Right lobe of liver (tissue), 6 donors: ENCODE measurements around the gene KICS2. TPM values are rescaled to one million over a fixed set of nuclear protein-coding genes. Genes with fewer than 3 reads are reported as not detected.
A peak's percentile ranks its signal among the peaks of the same experiment; 100 is the strongest.

Experiments used
- ATAC-seq, 4 donors: fragments of 200-7000 bp; cut with Tn5 transposase; one replicate each; pipeline ENCODE4 v1.9.1; 2020; ENCODE audit warnings: mild to moderate bottlenecking in 4 of 4, moderate library complexity in 4 of 4
- DNase-seq, 3 donors: peaks; one replicate each; pipeline ENCODE4 v3.0.0-alpha.2; 2020
- H3K27ac ChIP-seq, 3 donors: fragments of 200-600 bp; one replicate each; pipeline ENCODE4 v1.8.0; 2022
- H3K27me3 ChIP-seq, 2 donors: fragments of 200-600 bp; one replicate each; pipeline ENCODE4 v1.8.0; 2022
- H3K36me3 ChIP-seq, 4 donors: fragments of 200-600 bp; sonication (generic) in 1 of 4; one replicate each; pipeline versions ENCODE4 v1.5.1 to v1.8.0; 2017 to 2022; ENCODE audit warnings: control low read depth in 1 of 4
- H3K4me1 ChIP-seq, 4 donors: fragments of 200-600 bp; sonication (generic) in 1 of 4; one replicate each; pipeline versions ENCODE4 v1.5.1 to v1.8.0; 2017 to 2022; ENCODE audit warnings: control low read depth in 1 of 4
- H3K4me3 ChIP-seq, 3 donors: fragments of 200-600 bp; one replicate each; pipeline ENCODE4 v1.8.0; 2022
- H3K9me3 ChIP-seq, 4 donors: fragments of 200-600 bp; sonication (generic) in 1 of 4; one replicate each; pipeline versions ENCODE4 v1.5.1 to v1.8.0; 2017 to 2022; ENCODE audit warnings: control low read depth in 1 of 4
- POLR2A ChIP-seq: fragments of 450-650 bp; IDR thresholded peaks from one replicate; pipeline ENCODE4 v1.6.1; 2017; ENCODE audit warnings: antibody characterized with exemption, mild to moderate bottlenecking
- WGBS: methylation state at CpG from one replicate; pipeline ENCODE4 v1.1.6; 2018; ENCODE audit warnings: low coverage, low lambda C conversion rate; ENCODE audit not compliant: insufficient coverage; ENCODE audit errors: missing lambda C conversion rate; 5-methylcytosine and 5-hydroxymethylcytosine counted together
- intact Hi-C, 2 donors: fragments of 100-400 bp; cut with DNase I; formaldehyde crosslinking; loops; one replicate each; pipeline versions ENCODE4 v1.11.2 to v1.14.1; 2022
- total RNA-seq, 6 experiments: library from RNA; depleted of rRNA in 2 of 6; stranded (reverse); fragments of >200 nt in 2 of 6; fragmentation: NEBNext Ultra II Directional in 3 of 6; extraction: Animal tissue kit (Norgen Biotek cat#: 25700) in 3 of 6; gene quantifications; one replicate each; pipeline versions ENCODE4 v1.1.0 to v1.2.4, GENCODE V29; 2016 to 2023
- TF ChIP-seq, protein P1 (sequence below), 4 donors: fragments of 200-600 bp in 3 of 4; fragments of 450-650 bp in 1 of 4; IDR thresholded peaks; one replicate each; pipeline versions ENCODE4 v1.5.1 to v1.8.0; 2016 to 2022; ENCODE audit warnings: antibody characterized with exemption in 4 of 4, mild to moderate bottlenecking in 2 of 4
- donor health status: DM: no; HTN: yes; CAD: no.
- donor health status: DM: no; HTN: no; CAD: no.
- donor health status: DM: no; HTN: no; CAD: no.
- donor health status: DM: no; HTN: yes; CAD: no.
- donor health status: DM: no; HTN: yes; CAD: no.

Gene KICS2
- total RNA-seq, 6 experiments from 2014 or later, result 4.4 to 11.0 (median 7.6) TPM

DNA sequence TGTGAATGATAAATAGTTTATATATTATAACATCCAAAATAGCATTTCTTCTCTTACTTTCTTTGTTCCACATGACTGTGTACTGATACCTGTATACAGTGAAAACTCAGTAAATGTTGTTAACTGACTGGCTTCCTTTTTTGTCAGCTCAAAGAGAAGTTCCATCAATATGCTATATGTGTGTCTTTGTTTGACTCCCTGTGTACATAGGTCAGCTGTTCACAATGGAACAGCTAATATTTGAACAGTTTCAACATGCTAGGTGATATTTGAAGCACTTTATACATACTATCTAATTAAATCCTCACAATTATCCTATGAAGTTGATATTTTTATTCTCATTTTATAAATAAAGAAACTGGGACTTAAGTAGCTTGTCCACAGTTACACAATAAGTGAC, 15.3 kb upstream of the KICS2 start:
- Histone ChIP-seq H3K4me1 (no peaks in the 10 kb centered on the region), H3K36me3 (no peaks in the 10 kb centered on the region), H3K9me3 (no peaks in the 10 kb centered on the region), H3K4me3 (no peak overlapping the region), H3K27ac (no peak overlapping the region), H3K27me3 (no peaks in the 10 kb centered on the region)
- ATAC-seq (no peak), DNase-seq (no peak)
- TF ChIP-seq POLR2A, result no peak
- TF ChIP-seq, protein P1, sequence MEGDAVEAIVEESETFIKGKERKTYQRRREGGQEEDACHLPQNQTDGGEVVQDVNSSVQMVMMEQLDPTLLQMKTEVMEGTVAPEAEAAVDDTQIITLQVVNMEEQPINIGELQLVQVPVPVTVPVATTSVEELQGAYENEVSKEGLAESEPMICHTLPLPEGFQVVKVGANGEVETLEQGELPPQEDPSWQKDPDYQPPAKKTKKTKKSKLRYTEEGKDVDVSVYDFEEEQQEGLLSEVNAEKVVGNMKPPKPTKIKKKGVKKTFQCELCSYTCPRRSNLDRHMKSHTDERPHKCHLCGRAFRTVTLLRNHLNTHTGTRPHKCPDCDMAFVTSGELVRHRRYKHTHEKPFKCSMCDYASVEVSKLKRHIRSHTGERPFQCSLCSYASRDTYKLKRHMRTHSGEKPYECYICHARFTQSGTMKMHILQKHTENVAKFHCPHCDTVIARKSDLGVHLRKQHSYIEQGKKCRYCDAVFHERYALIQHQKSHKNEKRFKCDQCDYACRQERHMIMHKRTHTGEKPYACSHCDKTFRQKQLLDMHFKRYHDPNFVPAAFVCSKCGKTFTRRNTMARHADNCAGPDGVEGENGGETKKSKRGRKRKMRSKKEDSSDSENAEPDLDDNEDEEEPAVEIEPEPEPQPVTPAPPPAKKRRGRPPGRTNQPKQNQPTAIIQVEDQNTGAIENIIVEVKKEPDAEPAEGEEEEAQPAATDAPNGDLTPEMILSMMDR (IDR thresholded peaks at IDR 0.05), result no peak
- intact Hi-C loops, result no loop called here

DNA sequence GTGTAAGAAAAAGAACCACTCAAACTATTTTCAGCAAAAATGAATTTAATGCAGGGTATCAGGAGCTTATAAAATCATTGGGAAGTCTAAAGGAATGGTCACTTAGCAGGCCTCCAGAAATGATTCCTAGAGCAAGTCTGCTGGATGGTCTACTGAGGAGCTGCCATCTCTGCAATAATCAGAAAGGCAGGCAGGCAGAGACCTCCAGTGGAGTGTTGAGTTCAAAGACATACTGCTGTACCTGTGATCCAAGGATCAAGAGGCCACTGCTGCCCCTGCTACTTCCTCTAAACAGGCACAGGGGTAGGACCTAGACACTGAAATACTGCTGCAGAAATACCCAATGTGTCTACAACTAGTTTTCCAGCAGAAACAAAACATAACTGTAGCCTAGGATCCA, 14.5 kb upstream of the KICS2 start:
- Histone ChIP-seq H3K4me1 (no peaks in the 10 kb centered on the region), H3K36me3 (no peaks in the 10 kb centered on the region), H3K27ac (no peak overlapping the region), H3K4me3 (no peak overlapping the region), H3K9me3 (no peaks in the 10 kb centered on the region), H3K27me3 (no peaks in the 10 kb centered on the region)
- DNase-seq (no peak), ATAC-seq (peak in 1 of 4 donors; percentile 30)
- intact Hi-C loops, result no loop called here
- TF ChIP-seq, protein P1 (IDR thresholded peaks at IDR 0.05), result no peak
- TF ChIP-seq POLR2A, result no peak

DNA sequence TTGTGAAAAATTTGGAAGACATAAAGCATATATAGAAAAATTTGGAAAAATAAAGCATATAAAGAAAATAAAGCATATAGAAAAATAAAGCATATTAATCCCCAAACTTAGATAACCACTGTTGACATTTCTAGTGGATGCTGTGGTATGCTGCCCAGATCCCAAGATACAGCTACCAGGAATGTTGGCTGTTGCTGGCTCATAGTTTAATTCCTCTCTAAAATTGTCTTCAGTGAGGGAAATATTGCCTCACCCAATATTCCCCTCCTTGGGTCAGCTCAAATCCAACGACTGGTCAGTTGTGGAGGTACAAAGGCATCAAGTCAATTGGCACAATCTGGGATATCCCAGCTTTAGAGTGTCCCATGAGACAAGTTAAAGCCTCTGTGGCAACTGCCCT, 10.1 kb upstream of the KICS2 start:
- DNase-seq (no peak), ATAC-seq (no peak)
- TF ChIP-seq, protein P1 (IDR thresholded peaks at IDR 0.05), result no peak
- TF ChIP-seq POLR2A, result no peak
- no peaks in the 10 kb centered on the region for H3K27me3 ChIP-seq
- WGBS, result no CpG with 5 or more reads among the region's 1 CpG
- no peak overlapping the region for H3K27ac ChIP-seq
- intact Hi-C loops, result no loop called here
- H3K9me3 ChIP-seq, result no peaks in the 10 kb centered on the region
- no peaks in the 10 kb centered on the region for H3K36me3 ChIP-seq
- H3K4me3 ChIP-seq, result no peak overlapping the region
- H3K4me1 ChIP-seq, result no peaks in the 10 kb centered on the region

DNA sequence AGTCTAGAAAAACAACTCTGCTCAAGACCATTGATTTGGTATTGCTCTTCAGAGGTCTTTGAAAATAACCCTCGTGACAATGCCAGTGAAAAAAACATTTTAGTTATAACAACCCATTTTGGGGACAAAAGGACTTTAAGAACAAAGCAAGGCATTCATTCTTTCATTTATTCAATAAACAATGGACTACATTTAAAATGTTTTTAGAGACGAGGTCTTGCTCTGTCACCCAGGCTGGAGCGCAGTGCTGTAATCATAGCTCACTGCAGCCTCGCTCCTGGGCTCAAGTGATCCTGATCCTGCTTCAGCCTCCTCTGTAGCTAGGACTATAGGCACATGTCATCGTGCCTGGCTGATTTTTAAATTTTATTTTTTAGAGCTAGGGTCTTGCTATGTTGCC, 7.7 kb upstream of the KICS2 start:
- Histone ChIP-seq H3K4me1 (no peaks in the 10 kb centered on the region), H3K4me3 (no peak overlapping the region), H3K27ac (no peak overlapping the region), H3K9me3 (no peaks in the 10 kb centered on the region), H3K36me3 (no peaks in the 10 kb centered on the region), H3K27me3 (no peaks in the 10 kb centered on the region)
- intact Hi-C loops, result no loop called here
- 69% methylated on average over 3 of the region's 5 CpGs for WGBS
- TF ChIP-seq, protein P1 (IDR thresholded peaks at IDR 0.05), result no peak
- no peak for TF ChIP-seq POLR2A
- no peak for ATAC-seq
- no peak for DNase-seq

DNA sequence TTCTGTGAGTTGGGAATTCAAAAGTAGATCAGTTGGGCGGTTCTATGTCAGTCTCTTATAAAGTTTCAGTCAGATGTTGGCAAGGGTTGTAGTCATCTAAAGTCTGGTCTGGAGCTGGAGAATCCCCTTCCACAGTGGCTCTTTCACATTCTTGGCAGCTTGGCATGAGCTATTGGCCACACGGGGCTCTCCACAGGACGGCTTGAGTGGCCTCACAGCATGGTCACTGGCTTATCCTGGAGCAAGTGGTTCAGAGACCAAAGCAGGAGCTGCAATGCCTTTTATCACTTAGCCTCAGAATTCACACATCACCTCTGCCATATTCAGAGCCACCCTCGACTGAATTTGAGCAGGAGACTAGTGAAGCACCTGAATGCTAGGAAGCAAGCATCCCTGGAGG, 7.1 kb upstream of the KICS2 start:
- ATAC-seq, result no peak
- WGBS, result 49% methylated on average over 2 of the region's 4 CpGs
- intact Hi-C loops, result no loop called here

More for the DNA sequence above, 7.1 kb upstream of the KICS2 start:
- TF ChIP-seq POLR2A, result no peak
- TF ChIP-seq, protein P1 (IDR thresholded peaks at IDR 0.05), result no peak
- H3K27me3 ChIP-seq, result no peaks in the 10 kb centered on the region
- H3K27ac ChIP-seq, result no peak overlapping the region
- no peak overlapping the region for H3K4me3 ChIP-seq
- DNase-seq, result no peak
- H3K9me3 ChIP-seq, result no peaks in the 10 kb centered on the region
- H3K36me3 ChIP-seq, result no peaks in the 10 kb centered on the region
- H3K4me1 ChIP-seq, result no peaks in the 10 kb centered on the region
